GM23338 (cell line): ENCODE data around the gene TLR1.

Experiments
- CREB1 ChIP-seq: fragments of 250-450 bp; sonication (Bioruptor Pico); IDR thresholded peaks from 2 replicates; pipeline ENCODE4 v1.5.0; 2020; ENCODE audit warnings: low read depth, mild to moderate bottlenecking, moderate library complexity
- CTCF ChIP-seq, 2 experiments: fragments of 200-600 bp in 1 of 2; sonication (generic) in 1 of 2; conservative IDR thresholded peaks; 2 replicates each; pipeline versions ENCODE4 v1.5.1 to v1.6.1; 2016 to 2017; ENCODE audit warnings: antibody characterized with exemption in 2 of 2, low read depth in 2 of 2, mild to moderate bottlenecking in 2 of 2, moderate library complexity in 1 of 2
- EZH2 ChIP-seq: fragments of 200-600 bp; sonication (generic); IDR thresholded peaks from one replicate; pipeline ENCODE4 v1.8.0; 2017; ENCODE audit warnings: antibody characterized with exemption, mild to moderate bottlenecking, low read depth; ENCODE audit not compliant: unreplicated experiment
- EZH2phosphoT487 ChIP-seq: fragments of 200-600 bp; sonication (generic); IDR thresholded peaks from one replicate; pipeline ENCODE4 v1.8.1; 2018; ENCODE audit warnings: antibody characterized with exemption; ENCODE audit not compliant: unreplicated experiment
- NANOG ChIP-seq: IDR thresholded peaks from 2 replicates; pipeline ENCODE4 v1.6.1; 2016; ENCODE audit warnings: antibody characterized with exemption, borderline replicate concordance

GRCh38 chr4:38804654-38805295 lies at the start of gene TLR1:
- peak in 1 of 2 experiments; percentile 44; a peak in 3 of 4 replicates for TF ChIP-seq CTCF (conservative IDR thresholded peaks at IDR 0.05; ENCODE audit: low read depth in 2 of 2)
- TF ChIP-seq EZH2phosphoT487 = no peak
- no peak for TF ChIP-seq CREB1 (CRISPR knock-in tag)
- no peak for TF ChIP-seq NANOG
- TF ChIP-seq EZH2 = no peak
